LNCaP clone FGC (cell line): ENCODE results near the gene SEH1L.

ENCODE experiments used
- DNase-seq: peaks from one replicate; pipeline ENCODE4 v3.0.0-alpha.2; 2011; ENCODE audit warnings: low read depth
- H3K4me3 ChIP-seq: 2 replicates; pipeline ENCODE4 v1.5.1; 2011; ENCODE audit warnings: mild to moderate bottlenecking, low read depth, low read length, control low read depth
- TF ChIP-seq, protein P1 (sequence below): IDR thresholded peaks from 2 replicates; pipeline ENCODE4 v1.5.1; 2012; ENCODE audit warnings: mild to moderate bottlenecking; ENCODE audit not compliant: control insufficient read depth, insufficient read depth; ENCODE audit errors: extremely low read depth

Gene SEH1L

DNA sequence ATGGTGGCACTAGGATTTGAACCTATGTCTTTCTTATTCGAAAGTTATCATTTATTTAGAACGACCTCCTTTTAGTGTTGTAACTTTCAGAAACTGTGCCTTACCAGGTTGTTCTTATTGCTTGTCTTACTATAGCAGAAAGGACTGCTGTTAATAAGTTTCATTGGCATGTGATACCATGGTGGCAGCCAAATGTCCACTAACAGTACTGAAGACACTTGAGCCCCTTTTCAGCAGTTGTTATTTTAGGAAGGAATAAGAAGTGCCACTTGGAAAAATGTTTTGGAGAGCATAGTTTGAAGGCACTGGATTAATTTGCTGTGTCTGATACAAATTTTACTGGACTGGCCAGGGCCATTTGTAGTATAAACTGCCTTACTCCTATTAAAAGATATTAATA, 81.1 kb downstream of the SEH1L start:
- H3K4me3 ChIP-seq, result no peak overlapping the region
- TF ChIP-seq, protein P1, sequence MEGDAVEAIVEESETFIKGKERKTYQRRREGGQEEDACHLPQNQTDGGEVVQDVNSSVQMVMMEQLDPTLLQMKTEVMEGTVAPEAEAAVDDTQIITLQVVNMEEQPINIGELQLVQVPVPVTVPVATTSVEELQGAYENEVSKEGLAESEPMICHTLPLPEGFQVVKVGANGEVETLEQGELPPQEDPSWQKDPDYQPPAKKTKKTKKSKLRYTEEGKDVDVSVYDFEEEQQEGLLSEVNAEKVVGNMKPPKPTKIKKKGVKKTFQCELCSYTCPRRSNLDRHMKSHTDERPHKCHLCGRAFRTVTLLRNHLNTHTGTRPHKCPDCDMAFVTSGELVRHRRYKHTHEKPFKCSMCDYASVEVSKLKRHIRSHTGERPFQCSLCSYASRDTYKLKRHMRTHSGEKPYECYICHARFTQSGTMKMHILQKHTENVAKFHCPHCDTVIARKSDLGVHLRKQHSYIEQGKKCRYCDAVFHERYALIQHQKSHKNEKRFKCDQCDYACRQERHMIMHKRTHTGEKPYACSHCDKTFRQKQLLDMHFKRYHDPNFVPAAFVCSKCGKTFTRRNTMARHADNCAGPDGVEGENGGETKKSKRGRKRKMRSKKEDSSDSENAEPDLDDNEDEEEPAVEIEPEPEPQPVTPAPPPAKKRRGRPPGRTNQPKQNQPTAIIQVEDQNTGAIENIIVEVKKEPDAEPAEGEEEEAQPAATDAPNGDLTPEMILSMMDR, result no peak
- no peak for DNase-seq

DNA sequence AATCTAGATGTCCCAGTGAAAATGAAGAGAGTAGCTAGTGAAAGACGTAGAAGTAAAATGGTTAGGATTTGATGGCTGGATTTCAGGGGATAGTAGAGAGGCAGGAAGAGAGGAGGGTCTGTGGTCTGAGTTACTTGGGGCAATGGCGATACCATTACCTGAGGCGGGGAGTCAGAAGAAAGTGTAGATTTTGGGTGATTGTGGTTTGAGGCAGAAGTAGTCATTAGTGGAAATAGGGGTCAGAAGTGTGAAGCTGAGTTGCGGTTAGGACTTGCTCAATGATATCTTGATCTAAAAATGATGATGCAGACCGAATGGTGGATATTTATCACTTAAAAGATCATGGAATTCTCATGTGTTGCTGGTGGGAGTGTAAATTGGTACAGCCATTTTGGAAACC, 84.4 kb downstream of the SEH1L start:
- TF ChIP-seq, protein P1, result no peak
- DNase-seq, result no peak
- no peak overlapping the region for H3K4me3 ChIP-seq

DNA sequence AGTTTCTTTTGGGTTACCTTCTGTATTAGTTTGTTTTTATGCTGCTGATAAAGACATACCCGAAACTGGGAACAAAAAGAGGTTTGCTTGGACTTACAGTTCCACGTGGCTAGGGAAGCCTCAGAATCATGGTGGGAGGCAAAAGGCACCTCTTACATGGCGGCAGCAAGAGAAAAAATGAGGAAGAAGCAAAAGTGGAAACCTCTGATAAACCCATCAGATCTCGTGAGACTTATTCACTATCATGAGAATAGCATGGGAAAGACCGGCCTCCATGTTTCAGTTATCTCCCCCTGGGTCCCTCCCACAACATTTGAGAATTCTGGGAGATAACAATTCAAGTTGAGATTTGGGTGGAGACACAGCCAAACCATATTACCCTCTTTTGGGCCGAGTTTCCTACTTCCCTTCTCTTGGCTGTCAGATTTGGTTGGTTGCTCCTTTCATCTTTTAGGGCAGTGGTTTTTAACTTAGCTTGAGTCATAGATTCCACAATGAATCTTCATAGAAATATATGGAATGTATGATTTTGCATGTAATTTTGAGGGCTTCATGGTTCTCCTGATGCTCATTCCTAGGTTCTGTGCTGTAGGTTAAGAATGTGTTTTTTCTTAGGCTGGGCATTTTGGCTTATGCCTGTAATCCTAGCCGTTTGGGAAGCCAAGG, 87.6 kb downstream of the SEH1L start:
- no peak for DNase-seq
- TF ChIP-seq, protein P1, result no peak
- no peak overlapping the region for H3K4me3 ChIP-seq

DNA sequence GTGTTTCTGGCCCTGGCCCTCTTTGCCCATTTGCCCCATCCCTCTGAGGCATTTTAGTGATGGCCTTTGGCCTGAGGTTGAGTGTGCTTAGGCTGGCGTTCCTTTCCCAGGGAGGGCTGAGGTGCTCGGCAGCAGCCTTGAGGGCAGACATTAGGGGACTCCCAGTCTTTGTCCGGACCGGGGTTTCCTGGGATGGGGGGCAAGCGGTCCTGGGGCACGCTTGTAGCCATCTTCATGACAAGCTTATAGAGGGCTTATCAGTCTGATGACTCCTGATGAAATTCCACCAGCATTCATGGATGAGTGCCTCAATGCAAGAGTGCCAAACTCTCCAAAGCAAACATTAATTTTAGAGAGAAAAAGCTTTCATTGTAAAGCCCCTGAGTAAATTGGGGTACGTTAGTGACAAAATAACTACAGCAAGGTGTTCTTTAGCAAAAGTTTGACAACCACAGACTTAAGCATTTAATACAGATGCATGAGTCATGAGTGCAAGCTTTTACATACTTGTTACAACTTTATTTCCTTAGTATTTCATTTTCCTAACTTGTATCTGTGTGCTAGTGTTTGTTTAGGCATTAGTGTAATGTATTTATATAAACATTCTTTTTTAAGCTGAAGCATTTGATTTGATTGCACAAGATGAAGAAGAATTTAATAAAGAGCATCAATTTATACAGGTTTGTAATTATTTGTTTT, 89.0 kb downstream of the SEH1L start:
- no peak overlapping the region for H3K4me3 ChIP-seq
- TF ChIP-seq, protein P1, result no peak
- DNase-seq, result no peak
